ENCODE data around the gene CAB39L. TPM values are rescaled to one million over a fixed set of nuclear protein-coding genes. Genes with fewer than 3 reads are reported as not detected.

Gene CAB39L
- total and polyA plus RNA-seq, 9 of the 15 experiments (the other 6 are each of a cell fraction or from before 2014, with no cell fraction given), result 1.1 to 4.2 (median 2.6) TPM

DNA sequence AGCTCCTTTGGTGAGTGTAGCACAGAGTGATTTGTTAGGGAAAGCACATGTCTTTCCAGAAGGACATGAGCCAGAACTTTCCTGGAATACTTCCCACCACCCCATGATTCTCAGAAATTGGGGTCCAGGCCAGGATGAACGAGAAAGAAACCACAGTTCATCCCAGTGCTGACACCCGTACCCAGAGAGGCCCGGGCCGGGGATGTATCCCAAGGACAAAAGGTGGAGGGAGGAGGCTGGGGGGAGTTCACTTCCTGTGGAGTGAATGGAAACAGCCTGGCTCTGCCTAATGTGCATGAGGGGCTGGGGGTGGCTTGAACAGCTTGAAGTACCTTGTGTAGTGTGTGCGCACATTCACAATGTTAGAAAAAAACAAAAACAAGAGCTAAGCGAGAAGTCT lies 148.6 kb downstream of the CAB39L start:
- intact Hi-C loops (cut with micrococcal nuclease), result no loop called here
- TF ChIP-seq SAFB2 (IDR thresholded peaks at IDR 0.05; ENCODE audit: borderline replicate concordance, low read depth, low read length, severe bottlenecking) (no peak), SP1 (CRISPR knock-in tag; IDR thresholded peaks at IDR 0.05) (no peak), ZNF143 (CRISPR knock-in tag; IDR thresholded peaks at IDR 0.05) (no peak), MAFK (IDR thresholded peaks at IDR 0.05; ENCODE audit: low read length) (no peak), ZNF384 (IDR thresholded peaks at IDR 0.05; ENCODE audit: low read depth, low read length) (no peak), MTA3 (IDR thresholded peaks at IDR 0.05; ENCODE audit: borderline replicate concordance) (no peak), PRMT5 (CRISPR knock-in tag; IDR thresholded peaks at IDR 0.05) (no peak), GTF2A2 (tag; IDR thresholded peaks at IDR 0.05) (no peak), ZNF23 (CRISPR knock-in tag; IDR thresholded peaks at IDR 0.05) (no peak)
- TF ChIP-seq, protein P1, sequence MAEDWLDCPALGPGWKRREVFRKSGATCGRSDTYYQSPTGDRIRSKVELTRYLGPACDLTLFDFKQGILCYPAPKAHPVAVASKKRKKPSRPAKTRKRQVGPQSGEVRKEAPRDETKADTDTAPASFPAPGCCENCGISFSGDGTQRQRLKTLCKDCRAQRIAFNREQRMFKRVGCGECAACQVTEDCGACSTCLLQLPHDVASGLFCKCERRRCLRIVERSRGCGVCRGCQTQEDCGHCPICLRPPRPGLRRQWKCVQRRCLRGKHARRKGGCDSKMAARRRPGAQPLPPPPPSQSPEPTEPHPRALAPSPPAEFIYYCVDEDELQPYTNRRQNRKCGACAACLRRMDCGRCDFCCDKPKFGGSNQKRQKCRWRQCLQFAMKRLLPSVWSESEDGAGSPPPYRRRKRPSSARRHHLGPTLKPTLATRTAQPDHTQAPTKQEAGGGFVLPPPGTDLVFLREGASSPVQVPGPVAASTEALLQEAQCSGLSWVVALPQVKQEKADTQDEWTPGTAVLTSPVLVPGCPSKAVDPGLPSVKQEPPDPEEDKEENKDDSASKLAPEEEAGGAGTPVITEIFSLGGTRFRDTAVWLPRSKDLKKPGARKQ (CRISPR knock-in tag; IDR thresholded peaks at IDR 0.05), result no peak
- TF ChIP-seq, protein P2, sequence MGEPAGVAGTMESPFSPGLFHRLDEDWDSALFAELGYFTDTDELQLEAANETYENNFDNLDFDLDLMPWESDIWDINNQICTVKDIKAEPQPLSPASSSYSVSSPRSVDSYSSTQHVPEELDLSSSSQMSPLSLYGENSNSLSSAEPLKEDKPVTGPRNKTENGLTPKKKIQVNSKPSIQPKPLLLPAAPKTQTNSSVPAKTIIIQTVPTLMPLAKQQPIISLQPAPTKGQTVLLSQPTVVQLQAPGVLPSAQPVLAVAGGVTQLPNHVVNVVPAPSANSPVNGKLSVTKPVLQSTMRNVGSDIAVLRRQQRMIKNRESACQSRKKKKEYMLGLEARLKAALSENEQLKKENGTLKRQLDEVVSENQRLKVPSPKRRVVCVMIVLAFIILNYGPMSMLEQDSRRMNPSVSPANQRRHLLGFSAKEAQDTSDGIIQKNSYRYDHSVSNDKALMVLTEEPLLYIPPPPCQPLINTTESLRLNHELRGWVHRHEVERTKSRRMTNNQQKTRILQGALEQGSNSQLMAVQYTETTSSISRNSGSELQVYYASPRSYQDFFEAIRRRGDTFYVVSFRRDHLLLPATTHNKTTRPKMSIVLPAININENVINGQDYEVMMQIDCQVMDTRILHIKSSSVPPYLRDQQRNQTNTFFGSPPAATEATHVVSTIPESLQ (CRISPR knock-in tag; IDR thresholded peaks at IDR 0.05), result no peak
- TF ChIP-seq, protein P3, sequence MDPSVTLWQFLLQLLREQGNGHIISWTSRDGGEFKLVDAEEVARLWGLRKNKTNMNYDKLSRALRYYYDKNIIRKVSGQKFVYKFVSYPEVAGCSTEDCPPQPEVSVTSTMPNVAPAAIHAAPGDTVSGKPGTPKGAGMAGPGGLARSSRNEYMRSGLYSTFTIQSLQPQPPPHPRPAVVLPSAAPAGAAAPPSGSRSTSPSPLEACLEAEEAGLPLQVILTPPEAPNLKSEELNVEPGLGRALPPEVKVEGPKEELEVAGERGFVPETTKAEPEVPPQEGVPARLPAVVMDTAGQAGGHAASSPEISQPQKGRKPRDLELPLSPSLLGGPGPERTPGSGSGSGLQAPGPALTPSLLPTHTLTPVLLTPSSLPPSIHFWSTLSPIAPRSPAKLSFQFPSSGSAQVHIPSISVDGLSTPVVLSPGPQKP (CRISPR knock-in tag; IDR thresholded peaks at IDR 0.05), result no peak
- TF ChIP-seq, protein P4, sequence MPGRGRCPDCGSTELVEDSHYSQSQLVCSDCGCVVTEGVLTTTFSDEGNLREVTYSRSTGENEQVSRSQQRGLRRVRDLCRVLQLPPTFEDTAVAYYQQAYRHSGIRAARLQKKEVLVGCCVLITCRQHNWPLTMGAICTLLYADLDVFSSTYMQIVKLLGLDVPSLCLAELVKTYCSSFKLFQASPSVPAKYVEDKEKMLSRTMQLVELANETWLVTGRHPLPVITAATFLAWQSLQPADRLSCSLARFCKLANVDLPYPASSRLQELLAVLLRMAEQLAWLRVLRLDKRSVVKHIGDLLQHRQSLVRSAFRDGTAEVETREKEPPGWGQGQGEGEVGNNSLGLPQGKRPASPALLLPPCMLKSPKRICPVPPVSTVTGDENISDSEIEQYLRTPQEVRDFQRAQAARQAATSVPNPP (IDR thresholded peaks at IDR 0.05; ENCODE audit: borderline replicate concordance, insufficient read depth, insufficient read length), result no peak

More for the DNA sequence above, 148.6 kb downstream of the CAB39L start:
- Histone ChIP-seq H3K4me3 (no peak overlapping the region), H3K27me3 (ENCODE audit: control insufficient read depth in 2 of 2, insufficient read depth in 2 of 2, low read length in 2 of 2) (no peaks in the 10 kb centered on the region), H3K9me3 (replicated peaks; ENCODE audit: control insufficient read depth, insufficient read depth, low read depth, low read length) (no peaks in the 10 kb centered on the region), H3K9me1 (ENCODE audit: control insufficient read depth, insufficient read depth, low read length) (no peaks in the 10 kb centered on the region), H3K9ac (ENCODE audit: insufficient read depth in 1 of 2, low read depth in 2 of 2, low read length in 2 of 2) (no peak overlapping the region), H3K79me2 (ENCODE audit: control insufficient read depth, insufficient read depth, low read length) (no peaks in the 10 kb centered on the region), H3K4me2 (ENCODE audit: insufficient read depth, low read length) (no peak overlapping the region), H3K4me1 (replicated peaks in 1 of 2; ENCODE audit: control insufficient read depth in 2 of 2, insufficient read depth in 2 of 2, low read length in 2 of 2) (peaks cover 0 to 3% of the 10 kb centered on the region in 2 experiments; a peak in 2 of 5 replicates), H2AFZ (ENCODE audit: low read depth, low read length) (no peak overlapping the region), H3K36me3 (ENCODE audit: control insufficient read depth, insufficient read depth, low read length) (no peaks in the 10 kb centered on the region), H4K20me1 (replicated peaks; ENCODE audit: control insufficient read depth, insufficient read depth, low read length) (no peaks in the 10 kb centered on the region), H3K27ac (ENCODE audit: extremely low read depth, low read depth, low read length) (no peak overlapping the region)
- CTCF ChIA-PET (ENCODE audit: low intra/inter-chr PET ratio), result no interaction called here
- WGBS (ENCODE audit: insufficient coverage, low coverage, missing lambda C conversion rate), result 69% methylated on average over 4 of the region's 6 CpGs
- POLR2A ChIA-PET, result interaction anchor here (0.6 to 0.7 kb wide), 2 partner anchors 264 to 1777 kb away, joined by 3 read pairs; no protein-coding TSS in a partner anchor
- in situ Hi-C loops (cut with MboI), result no loop called here
- BruUV-seq (replicated peaks), result no TSS peak
- FAIRE-seq (no peak), ATAC-seq (no peak), DNase-seq (ENCODE audit: extremely low read depth in 1 of 4, low spot score in 3 of 4) (no peak)

Data from K562 (cell line).